Measurements from ENCODE around the gene CDKN2D.
A peak's percentile ranks its signal among the peaks of the same experiment; 100 is the strongest.

The CDKN2D gene

DNA sequence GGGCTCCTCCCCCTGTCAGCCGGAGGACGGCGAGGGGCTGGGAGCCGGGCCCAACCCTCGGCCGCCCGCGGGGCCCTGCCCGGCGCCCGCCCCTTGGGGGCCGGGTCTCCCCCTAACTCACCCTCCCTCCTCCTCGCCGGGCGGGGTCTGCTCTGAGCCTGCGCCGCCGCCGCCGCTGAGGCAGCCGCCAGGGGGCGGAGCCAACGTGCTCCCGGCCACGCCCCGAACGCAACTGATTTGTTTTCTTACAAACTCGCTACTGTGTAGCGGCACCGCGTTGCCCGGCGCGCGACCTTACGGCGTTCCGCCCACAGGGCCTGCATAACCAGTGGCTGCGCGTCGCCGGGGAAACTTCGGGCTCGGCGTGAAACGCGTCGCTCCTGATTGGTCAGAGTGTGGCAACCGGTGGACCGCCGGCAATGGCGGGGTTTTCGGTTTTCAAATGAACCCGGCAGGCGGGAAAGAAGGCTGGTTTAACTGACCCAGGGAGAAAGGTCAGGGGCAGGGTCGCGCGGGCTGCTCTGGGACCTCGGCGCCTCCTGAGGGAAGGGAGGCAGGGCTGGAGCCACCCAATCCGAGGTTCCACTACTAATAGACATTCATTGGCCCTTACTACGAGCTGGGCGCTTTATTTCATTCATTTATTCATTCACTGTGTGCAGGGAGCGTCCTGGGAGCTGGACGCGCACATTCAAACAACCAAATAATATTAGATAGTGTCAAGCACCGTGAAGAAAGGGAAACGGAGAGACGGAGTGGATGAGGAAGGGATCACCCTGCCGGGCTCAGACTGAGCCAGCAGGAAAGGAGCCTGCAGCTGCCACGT, at the start of gene CDKN2D:
CDKN2D (minus strand) TSS at position 154 of the 826 bp plus-strand sequence. CDS start 326 bp downstream, outside the sequence.
- TF ChIP-seq, protein P1, sequence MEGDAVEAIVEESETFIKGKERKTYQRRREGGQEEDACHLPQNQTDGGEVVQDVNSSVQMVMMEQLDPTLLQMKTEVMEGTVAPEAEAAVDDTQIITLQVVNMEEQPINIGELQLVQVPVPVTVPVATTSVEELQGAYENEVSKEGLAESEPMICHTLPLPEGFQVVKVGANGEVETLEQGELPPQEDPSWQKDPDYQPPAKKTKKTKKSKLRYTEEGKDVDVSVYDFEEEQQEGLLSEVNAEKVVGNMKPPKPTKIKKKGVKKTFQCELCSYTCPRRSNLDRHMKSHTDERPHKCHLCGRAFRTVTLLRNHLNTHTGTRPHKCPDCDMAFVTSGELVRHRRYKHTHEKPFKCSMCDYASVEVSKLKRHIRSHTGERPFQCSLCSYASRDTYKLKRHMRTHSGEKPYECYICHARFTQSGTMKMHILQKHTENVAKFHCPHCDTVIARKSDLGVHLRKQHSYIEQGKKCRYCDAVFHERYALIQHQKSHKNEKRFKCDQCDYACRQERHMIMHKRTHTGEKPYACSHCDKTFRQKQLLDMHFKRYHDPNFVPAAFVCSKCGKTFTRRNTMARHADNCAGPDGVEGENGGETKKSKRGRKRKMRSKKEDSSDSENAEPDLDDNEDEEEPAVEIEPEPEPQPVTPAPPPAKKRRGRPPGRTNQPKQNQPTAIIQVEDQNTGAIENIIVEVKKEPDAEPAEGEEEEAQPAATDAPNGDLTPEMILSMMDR (IDR thresholded peaks at IDR 0.05; ENCODE audit: insufficient read depth, low read depth, low read length, missing control alignments): no peak
- H3K4me3 ChIP-seq (ENCODE audit: low read length): peak within 1 kb of the TSS; percentile 58
- peak; percentile 100 for DNase-seq (ENCODE audit: low read depth)

DNA sequence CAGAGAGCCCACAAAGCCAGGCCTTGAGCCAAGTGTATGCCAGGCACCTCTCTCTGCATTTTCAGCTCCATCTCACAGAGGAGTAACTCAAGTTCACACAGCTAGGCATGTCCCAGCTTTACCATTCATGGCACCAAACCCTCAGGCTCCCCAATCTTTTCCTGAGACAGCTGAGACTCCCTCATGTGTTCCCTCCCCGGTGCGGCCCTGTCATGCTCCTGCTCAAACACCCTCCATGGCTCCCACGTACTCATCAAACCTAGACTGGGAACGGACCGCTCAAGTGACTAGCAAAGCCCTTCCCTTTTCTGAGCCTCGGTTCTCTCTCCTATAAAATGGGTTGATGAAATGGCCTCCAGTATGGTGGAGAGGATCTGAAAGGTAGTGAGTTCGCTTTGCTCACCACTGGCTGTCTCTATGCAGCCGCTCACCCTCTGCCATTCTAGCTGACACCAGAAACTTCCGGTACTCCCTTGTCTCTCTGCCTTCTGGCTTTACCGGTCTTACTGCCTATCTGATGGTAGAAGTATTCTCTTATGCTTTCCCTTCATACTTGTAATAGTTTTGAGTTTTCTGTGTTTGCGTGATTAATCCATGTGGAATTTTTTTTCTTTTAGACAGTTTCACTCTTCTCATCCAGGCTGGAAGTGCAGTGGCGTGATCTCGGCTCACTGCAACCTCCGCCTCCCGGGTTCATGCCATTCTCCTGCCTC, 48.8 kb upstream of the CDKN2D start:
- TF ChIP-seq, protein P1 (IDR thresholded peaks at IDR 0.05; ENCODE audit: insufficient read depth, low read depth, low read length, missing control alignments): no peak
- H3K4me3 ChIP-seq (ENCODE audit: low read length): no peak overlapping the region
- peak; percentile 91 for DNase-seq (ENCODE audit: low read depth)

DNA sequence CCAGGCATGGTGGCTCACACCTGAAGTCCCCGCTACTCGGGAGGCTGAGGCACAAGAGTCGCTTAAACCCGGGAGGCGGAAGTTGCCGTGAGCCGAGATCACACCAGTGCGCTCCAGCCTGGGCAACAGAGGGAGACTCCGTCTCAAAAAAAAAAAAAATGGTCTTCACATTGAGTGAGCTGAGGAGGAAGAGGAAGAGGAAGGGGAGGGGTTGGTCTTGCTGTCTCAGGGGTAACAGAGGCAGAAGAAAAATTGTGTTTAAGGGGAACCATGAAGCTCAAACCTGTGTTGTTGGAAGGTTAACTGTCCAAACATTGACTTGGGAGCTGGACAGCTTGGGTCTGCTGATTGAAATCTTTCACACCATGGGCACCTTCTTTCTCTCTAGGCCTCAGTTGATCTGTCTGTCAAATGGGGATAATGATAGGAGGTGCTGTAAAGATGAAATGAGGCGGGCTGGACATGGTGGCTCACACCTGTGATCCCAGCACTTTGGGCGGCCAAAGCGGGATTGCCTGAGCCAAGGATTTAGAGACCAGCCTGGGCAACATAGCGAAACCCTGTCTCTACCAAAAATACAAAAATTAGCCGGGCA, 46.7 kb upstream of the CDKN2D start:
- H3K4me3 ChIP-seq (ENCODE audit: low read length): no peak overlapping the region
- DNase-seq (ENCODE audit: low read depth): no peak
- TF ChIP-seq, protein P1 (IDR thresholded peaks at IDR 0.05; ENCODE audit: insufficient read depth, low read depth, low read length, missing control alignments): no peak

DNA sequence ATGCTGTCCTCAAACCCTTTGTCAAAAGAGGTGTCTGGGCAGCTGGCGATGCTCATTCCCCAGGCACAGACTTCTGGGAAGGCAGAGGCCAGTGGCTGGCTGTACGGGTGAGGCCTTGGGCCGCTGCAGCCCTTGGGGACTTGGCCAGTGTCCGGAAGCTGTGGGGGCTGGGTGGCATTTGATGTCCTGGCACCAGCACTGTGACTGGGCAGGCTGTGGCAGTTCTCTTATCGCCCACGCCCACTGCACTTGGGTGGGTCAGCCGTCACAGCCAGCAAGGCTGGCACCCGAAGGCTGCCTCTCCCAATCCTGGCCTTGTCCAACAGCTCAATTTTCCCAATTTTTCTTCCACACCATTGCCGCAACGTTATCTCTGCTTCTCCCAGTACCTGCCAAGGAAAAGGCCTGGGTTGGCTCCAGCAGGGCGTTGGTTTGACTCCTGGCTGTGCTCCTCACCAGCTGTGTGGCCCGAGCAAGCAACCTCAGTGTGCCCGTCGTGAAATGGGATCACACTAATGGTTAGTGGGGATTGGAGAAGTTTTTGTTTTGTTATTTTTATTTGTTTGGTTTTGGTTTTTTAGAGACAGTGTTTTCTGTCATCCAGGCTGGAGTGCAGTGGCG, 43.8 kb upstream of the CDKN2D start:
- H3K4me3 ChIP-seq (ENCODE audit: low read length): no peak overlapping the region
- TF ChIP-seq, protein P1 (IDR thresholded peaks at IDR 0.05; ENCODE audit: insufficient read depth, low read depth, low read length, missing control alignments): no peak
- no peak for DNase-seq (ENCODE audit: low read depth)

DNA sequence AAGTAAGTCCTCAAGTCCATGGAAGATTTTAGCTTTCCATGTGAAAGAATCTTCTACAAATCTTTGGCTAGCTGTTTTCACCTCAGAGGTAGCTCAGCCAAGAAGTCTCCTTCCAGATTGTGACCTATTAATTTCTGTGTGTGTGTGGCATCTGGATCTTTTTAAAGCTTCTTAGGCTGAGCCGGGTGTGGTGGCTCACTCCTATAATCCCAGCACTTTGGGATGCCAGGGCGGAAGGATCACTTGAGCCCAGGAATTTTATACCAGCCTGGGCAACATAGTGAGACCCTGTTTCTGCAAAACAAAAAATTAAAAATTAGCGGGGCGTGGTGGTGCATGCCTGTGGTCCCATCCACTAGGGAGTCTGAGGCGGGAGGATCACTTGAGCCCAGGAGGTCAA, 43.1 kb upstream of the CDKN2D start:
- DNase-seq (ENCODE audit: low read depth): no peak
- no peak overlapping the region for H3K4me3 ChIP-seq (ENCODE audit: low read length)
- TF ChIP-seq, protein P1 (IDR thresholded peaks at IDR 0.05; ENCODE audit: insufficient read depth, low read depth, low read length, missing control alignments): no peak

DNA sequence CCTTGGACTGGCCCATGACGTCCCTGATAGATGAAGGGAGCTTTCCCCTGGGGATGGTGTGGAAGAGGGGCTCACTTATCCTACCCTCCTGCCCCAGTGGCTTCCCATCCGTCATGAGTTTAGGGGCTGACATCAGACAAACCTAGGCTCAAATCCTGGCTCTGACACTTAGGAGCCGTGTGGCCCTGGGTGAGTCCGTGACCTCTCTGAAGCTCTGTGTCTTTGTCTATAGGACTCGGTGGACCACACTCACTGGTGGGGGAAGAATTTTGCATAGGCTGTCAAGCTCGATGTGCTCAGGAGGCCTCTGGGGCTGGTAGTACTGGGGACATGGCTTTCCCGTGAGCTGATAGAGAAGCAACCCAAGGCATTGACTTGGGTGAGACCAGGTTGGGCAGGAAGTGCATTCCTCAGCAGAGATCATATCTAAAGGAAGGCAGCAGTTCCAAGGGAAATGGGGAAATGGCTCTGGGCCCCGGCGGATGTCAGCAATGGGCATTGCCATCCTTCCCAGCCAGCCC, 35.7 kb upstream of the CDKN2D start:
- DNase-seq (ENCODE audit: low read depth): no peak
- TF ChIP-seq, protein P1 (IDR thresholded peaks at IDR 0.05; ENCODE audit: insufficient read depth, low read depth, low read length, missing control alignments): no peak
- H3K4me3 ChIP-seq (ENCODE audit: low read length): no peak overlapping the region

Measured in epithelial cell of esophagus (primary cell).